GM12878 (cell line): Measurements from ENCODE around the gene NME7.

Experiments
- CTCF ChIP-seq, 3 experiments: IDR thresholded peaks in 2 of 3; conservative IDR thresholded peaks in 1 of 3; 2 replicates each; pipeline ENCODE4 v1.5.1; 2011; ENCODE audit warnings: low read depth in 3 of 3, low read length in 3 of 3, mild to moderate bottlenecking in 3 of 3, control low read depth in 2 of 3, moderate library complexity in 2 of 3, inconsistent platforms in 1 of 3, mixed read lengths in 1 of 3; ENCODE audit not compliant: control insufficient read depth in 2 of 3, insufficient read depth in 1 of 3; ENCODE audit errors: extremely low read depth in 1 of 3
- KLF5 ChIP-seq: fragments of 450-650 bp; IDR thresholded peaks from 2 replicates; pipeline ENCODE4 v1.6.1; 2014; ENCODE audit warnings: mild to moderate bottlenecking; ENCODE audit not compliant: partially characterized antibody
- NR2C1 ChIP-seq: fragments of 450-650 bp; IDR thresholded peaks from 2 replicates; pipeline ENCODE4 v1.6.1; 2017; ENCODE audit warnings: antibody characterized with exemption, mild to moderate bottlenecking, moderate library complexity
- POLR2AphosphoS5 ChIP-seq: IDR thresholded peaks from 2 replicates; pipeline ENCODE4 v1.6.1; 2011; ENCODE audit warnings: mild to moderate bottlenecking, low read length, inconsistent platforms
- REST ChIP-seq: IDR thresholded peaks from 2 replicates; pipeline ENCODE4 v1.6.1; 2012; ENCODE audit warnings: mild to moderate bottlenecking, low read depth, low read length
- SREBF1 ChIP-seq: IDR thresholded peaks from 2 replicates; pipeline ENCODE4 v1.6.1; 2012; ENCODE audit warnings: mild to moderate bottlenecking, low read length
- ZNF274 ChIP-seq: IDR thresholded peaks from one replicate; pipeline ENCODE4 v1.8.0; 2011; ENCODE audit not compliant: insufficient read length, insufficient read depth
- TF ChIP-seq, protein P1 (sequence below): fragments of 450-650 bp; IDR thresholded peaks from 2 replicates; pipeline ENCODE4 v1.6.1; 2018; ENCODE audit warnings: mild to moderate bottlenecking, low read depth, moderate library complexity; ENCODE audit not compliant: partially characterized antibody

DNA sequence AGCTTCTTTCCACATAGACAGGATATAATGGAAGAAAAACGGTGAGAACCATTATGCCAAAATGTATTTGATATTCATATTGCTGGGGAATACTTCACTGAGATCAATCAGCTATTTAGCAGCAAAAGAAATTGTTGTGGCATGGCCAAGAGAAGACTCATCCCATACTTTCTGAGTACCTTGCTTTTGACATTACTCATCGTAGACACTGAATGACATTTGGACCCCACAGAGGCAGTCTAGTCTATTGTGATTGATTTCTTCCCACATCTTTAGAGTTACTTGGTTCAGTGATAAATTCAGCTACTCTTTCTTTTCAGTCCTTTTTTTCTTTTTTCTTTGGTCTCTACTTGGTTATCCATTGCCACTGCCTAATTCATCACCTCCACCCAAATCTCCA lies 239.0 kb downstream of the NME7 start:
- no peak for TF ChIP-seq SREBF1
- TF ChIP-seq CTCF (IDR thresholded peaks at IDR 0.05 in 2 of 3, conservative IDR thresholded peaks at IDR 0.05 in 1 of 3; ENCODE audit: control insufficient read depth in 2 of 3, extremely low read depth in 1 of 3, insufficient read depth in 1 of 3, low read depth in 3 of 3, low read length in 3 of 3) = no peak
- no peak for TF ChIP-seq ZNF274
- no peak for TF ChIP-seq POLR2AphosphoS5
- TF ChIP-seq, protein P1, sequence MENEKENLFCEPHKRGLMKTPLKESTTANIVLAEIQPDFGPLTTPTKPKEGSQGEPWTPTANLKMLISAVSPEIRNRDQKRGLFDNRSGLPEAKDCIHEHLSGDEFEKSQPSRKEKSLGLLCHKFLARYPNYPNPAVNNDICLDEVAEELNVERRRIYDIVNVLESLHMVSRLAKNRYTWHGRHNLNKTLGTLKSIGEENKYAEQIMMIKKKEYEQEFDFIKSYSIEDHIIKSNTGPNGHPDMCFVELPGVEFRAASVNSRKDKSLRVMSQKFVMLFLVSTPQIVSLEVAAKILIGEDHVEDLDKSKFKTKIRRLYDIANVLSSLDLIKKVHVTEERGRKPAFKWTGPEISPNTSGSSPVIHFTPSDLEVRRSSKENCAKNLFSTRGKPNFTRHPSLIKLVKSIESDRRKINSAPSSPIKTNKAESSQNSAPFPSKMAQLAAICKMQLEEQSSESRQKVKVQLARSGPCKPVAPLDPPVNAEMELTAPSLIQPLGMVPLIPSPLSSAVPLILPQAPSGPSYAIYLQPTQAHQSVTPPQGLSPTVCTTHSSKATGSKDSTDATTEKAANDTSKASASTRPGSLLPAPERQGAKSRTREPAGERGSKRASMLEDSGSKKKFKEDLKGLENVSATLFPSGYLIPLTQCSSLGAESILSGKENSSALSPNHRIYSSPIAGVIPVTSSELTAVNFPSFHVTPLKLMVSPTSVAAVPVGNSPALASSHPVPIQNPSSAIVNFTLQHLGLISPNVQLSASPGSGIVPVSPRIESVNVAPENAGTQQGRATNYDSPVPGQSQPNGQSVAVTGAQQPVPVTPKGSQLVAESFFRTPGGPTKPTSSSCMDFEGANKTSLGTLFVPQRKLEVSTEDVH = no peak
- no peak for TF ChIP-seq KLF5
- TF ChIP-seq NR2C1 = no peak
- no peak for TF ChIP-seq REST
